Transverse colon (tissue), 4 donors: ENCODE measurements around the gene GLRA1.

Source experiments
- CTCF ChIP-seq, 5 experiments: fragments of 200-600 bp in 3 of 5; fragments of 450-650 bp in 2 of 5; sonication (generic) in 3 of 5; IDR thresholded peaks; 1 replicate in 2 of 5; 2 replicates in 3 of 5; pipeline ENCODE4 v1.5.1; 2016 to 2017; ENCODE audit warnings: antibody characterized with exemption in 5 of 5, inconsistent platforms in 3 of 5, mild to moderate bottlenecking in 2 of 5, moderate library complexity in 1 of 5
- EP300 ChIP-seq: sonication (generic); formaldehyde crosslinking; IDR thresholded peaks from one replicate; pipeline ENCODE4 v1.6.1; 2017; ENCODE audit warnings: antibody characterized with exemption, low read depth
- POLR2A ChIP-seq: fragments of 450-650 bp; IDR thresholded peaks from one replicate; pipeline ENCODE4 v1.6.1; 2016; ENCODE audit warnings: antibody characterized with exemption, mild to moderate bottlenecking, moderate library complexity
- POLR2AphosphoS5 ChIP-seq, 3 donors: sonication (generic); formaldehyde crosslinking; IDR thresholded peaks; one replicate each; pipeline ENCODE4 v1.6.1; 2016; ENCODE audit warnings: antibody characterized with exemption in 3 of 3

- TF ChIP-seq CTCF (IDR thresholded peaks at IDR 0.05) = no peak
- no peak for TF ChIP-seq EP300
- TF ChIP-seq POLR2AphosphoS5 (IDR thresholded peaks at IDR 0.05) = no peak
- no peak for TF ChIP-seq POLR2A
Observed at GRCh38 chr5:151913425-151913824, 11.2 kb downstream of the GLRA1 start.
